ENCODE measurements around the gene ALDH3A1. TPM values are rescaled to one million over a fixed set of nuclear protein-coding genes. Genes with fewer than 3 reads are reported as not detected.

ALDH3A1 gene
- polyA plus RNA-seq, 3 donors = 0.92 to 1.7 (median 1.2) TPM

- peak; percentile 79 to 93 (median 85) for DNase-seq (ENCODE audit: extremely low read depth in 1 of 11, low read depth in 9 of 11, low spot score in 4 of 11)
These were observed 3.0 kb downstream of the ALDH3A1 start for GRCh38 chr17:19744922-19745757.

DNA sequence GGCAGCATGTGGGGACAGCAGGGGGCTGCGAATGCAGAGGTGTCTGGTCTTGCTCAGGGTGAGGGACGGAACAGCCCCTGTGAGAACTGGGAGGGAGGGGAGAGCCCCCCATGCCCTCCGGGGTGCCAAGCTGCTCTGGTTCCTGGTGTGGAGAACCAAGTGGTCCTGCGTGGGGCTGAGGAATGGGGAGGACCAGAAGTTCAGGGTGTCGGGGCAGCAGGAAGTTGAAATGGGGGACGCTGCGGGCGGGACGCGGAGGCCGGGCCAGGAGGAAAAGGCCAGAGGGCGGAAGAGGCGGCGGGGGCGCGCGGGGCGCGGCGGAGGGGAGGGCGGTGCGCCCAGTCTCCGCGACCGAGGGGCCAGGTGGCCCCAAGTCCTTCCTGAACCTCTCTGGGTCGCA, 3.6 kb downstream of the ALDH3A1 start:
- no peak for DNase-seq (ENCODE audit: extremely low read depth in 1 of 11, low read depth in 9 of 11, low spot score in 4 of 11)

GRCh38 chr17:19743101-19744100, 4.7 kb downstream of the ALDH3A1 start:
- no peak for DNase-seq (ENCODE audit: extremely low read depth in 1 of 11, low read depth in 9 of 11, low spot score in 4 of 11)

DNA sequence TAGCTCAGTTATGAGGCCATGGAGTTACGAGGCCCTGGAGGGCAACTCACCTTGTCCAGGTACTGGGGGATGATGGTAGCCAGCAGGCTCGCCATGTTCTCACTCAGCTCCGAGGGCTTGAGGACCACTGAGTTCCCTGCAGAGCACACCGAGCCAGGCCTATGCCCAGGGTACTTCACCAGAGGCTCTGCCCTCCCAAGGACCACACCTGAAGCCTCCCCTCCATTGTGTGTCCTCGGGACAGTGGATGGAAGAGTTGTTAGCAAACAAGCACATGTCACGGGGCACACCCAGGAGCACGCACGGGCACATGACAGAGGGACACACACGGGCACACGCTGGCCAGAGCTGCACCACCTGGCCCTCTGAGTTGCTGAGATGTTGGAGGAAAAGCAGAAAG, 5.6 kb downstream of the ALDH3A1 start:
- DNase-seq (ENCODE audit: extremely low read depth in 1 of 11, low read depth in 9 of 11, low spot score in 4 of 11) = no peak

- DNase-seq (ENCODE audit: extremely low read depth in 1 of 11, low read depth in 9 of 11, low spot score in 4 of 11) = no peak
These were observed 6.2 kb downstream of the ALDH3A1 start for GRCh38 chr17:19741832-19742457.

GRCh38 chr17:19740933-19741332, 7.2 kb downstream of the ALDH3A1 start:
- DNase-seq (ENCODE audit: extremely low read depth in 1 of 11, low read depth in 9 of 11, low spot score in 4 of 11) = no peak

- no peak for DNase-seq (ENCODE audit: extremely low read depth in 1 of 11, low read depth in 9 of 11, low spot score in 4 of 11)
These were observed 8.6 kb downstream of the ALDH3A1 start for GRCh38 chr17:19739241-19740201.

DNA sequence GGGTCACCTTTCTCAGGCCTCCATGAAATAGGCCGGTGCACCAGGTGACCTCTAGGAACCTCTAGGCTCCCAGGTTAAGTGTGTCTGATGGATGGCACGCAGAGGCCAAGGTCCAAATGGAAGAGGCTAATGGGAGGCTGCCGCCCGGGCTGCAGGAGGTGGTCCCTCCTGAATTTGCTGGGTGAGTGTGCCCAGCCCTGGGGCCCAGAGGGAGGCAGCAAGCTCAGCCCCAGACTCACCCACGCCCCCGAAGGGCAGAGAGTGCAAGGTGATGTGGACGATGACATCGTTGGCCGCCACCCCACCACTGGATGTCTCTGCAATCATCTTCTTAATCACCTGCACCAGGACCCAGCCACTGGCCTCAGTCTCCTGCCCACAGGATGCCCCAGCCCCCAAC, 9.3 kb downstream of the ALDH3A1 start:
- DNase-seq (ENCODE audit: extremely low read depth in 1 of 11, low read depth in 9 of 11, low spot score in 4 of 11) = no peak

DNA sequence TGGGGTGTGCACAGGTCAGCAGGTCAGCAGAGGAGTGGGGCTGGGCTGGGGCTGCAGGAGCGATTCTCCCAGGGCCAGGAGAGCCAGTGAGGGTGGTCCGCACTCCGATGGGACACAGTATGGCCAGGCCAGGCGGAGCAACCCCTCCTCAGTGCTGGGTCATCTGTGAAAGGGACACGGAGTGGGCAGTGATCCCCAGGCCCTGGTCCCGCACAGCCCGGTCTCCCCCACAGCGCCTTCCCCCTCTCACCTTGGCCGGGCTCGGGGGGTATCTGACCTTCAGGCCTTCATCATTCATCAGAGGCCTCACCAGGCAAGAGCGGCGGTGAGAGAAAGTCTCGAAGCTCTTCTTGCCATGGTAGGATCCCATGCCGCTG, 10.0 kb downstream of the ALDH3A1 start:
- DNase-seq (ENCODE audit: extremely low read depth in 1 of 11, low read depth in 9 of 11, low spot score in 4 of 11) = no peak

DNA sequence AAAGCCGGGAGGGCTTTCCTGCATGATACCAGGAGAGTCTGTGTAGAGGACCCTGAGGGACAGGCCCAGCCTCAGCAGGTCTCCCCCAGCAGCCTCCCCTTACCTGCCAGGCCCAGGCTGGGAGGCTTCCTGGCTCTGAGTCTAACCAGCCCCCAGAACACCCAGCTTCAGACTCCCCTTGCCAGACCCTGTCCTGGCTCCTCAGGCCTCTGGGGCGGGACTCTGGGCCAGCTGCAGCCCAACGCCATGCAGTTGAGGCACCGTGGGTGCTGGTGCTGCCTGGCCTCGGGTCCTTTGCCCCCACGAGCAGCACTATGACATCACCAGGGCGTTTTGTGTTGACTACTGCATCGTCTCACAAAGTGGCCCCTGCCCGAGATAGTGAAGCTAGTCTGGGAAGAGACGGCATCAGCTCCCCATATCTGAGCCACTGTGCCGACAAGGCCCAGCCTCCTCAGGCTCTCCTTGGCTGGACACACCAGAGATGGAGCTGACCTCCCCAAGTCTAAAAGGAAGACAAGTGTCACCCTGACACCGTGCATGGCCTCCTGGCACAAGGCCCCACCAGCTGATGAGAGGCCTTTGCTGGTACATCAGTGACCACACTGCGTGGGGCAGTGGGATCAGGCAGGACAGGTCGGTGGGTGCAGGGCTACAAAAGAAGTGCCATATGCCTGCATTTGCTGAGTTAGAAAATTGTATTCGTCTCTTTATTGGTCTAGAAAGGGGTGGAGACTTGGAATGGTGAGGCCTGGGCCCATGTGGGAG, 10.6 kb downstream of the ALDH3A1 start:
- no peak for DNase-seq (ENCODE audit: extremely low read depth in 1 of 11, low read depth in 9 of 11, low spot score in 4 of 11)

- no peak for DNase-seq (ENCODE audit: extremely low read depth in 1 of 11, low read depth in 9 of 11, low spot score in 4 of 11)
These were observed 12.0 kb downstream of the ALDH3A1 start for GRCh38 chr17:19736071-19736470.

DNA sequence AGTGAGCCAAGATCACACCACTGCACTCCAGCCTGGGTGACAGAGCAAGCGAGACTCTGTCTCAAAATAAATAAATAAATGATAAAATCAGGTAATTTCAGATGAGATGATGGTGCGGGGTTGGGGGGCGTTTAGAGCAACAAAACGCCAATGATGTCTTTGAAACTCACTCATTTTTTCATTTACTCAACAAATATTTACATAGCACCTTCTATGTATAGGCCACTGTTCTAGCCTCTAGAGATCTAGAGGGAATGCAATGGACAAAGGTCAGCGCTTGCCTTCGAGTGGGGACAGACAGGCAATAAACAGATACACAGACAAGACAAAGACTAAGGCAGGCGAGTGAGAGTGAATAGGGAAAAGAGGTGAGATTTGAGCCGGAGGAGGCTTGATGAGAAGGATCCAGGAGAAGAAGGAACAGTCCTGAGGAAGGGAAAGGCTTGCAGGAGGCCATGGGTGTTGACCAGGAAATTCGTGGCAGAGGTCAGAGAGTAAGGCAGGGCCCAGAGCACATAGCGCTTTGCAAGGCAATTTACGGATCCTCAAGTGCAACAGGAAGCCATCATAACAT, 14.1 kb downstream of the ALDH3A1 start:
- DNase-seq (ENCODE audit: extremely low read depth in 1 of 11, low read depth in 9 of 11, low spot score in 4 of 11) = no peak

GRCh38 chr17:19731626-19732025, 16.5 kb downstream of the ALDH3A1 start:
- no peak for DNase-seq (ENCODE audit: extremely low read depth in 1 of 11, low read depth in 9 of 11, low spot score in 4 of 11)

DNA sequence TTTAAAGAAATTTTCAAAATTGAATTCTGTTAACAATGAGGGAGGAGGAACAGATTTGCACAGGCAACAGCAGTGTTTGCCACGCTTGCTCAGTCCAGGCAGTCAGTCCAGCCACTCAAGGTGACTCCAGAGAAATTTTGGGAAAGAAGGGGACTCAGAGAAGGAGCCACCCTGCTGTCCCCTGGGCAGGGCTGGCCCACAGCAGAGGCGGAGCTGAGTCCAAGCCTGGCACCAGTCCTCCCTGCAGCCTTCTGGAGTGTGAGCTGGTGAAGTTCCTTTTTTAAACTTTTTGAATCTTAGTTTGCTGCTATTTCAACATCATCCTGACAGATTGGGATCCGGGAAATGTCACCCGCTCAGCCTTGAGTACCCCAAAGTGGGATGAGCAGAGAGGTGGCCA, 17.3 kb downstream of the ALDH3A1 start:
- no peak for DNase-seq (ENCODE audit: extremely low read depth in 1 of 11, low read depth in 9 of 11, low spot score in 4 of 11)

GRCh38 chr17:19729900-19730299, 18.2 kb downstream of the ALDH3A1 start:
- DNase-seq (ENCODE audit: extremely low read depth in 1 of 11, low read depth in 9 of 11, low spot score in 4 of 11) = no peak

GRCh38 chr17:19728084-19728495, 20.0 kb downstream of the ALDH3A1 start:
- DNase-seq (ENCODE audit: extremely low read depth in 1 of 11, low read depth in 9 of 11, low spot score in 4 of 11) = no peak

DNA sequence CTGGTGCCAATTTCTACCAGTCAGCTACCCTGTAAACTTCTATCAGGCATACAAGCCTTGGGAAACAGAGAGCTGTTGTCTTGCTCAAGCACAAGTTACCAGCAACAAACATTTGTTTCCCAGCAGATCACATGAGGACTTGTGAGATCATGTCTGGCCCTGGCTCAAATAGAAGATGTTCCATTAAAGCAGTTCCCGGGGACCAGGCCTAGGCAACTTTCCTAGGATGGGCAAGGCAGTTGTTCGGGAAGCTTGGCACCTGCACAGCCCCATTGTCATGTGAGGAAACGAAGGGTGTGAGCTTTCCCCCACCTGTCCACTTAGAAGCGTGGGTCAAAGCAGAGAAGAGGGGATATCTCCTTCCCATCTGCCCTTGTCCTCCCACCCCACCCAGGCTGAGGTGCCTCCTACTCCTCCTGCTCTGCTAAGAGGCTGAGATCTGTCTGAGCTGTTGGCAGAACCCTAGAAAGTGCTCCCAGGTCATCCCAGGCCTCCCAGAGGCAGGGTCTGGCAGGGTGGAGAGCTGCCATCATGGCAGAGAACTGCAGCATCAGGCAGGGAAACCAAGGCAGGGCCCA, 20.5 kb downstream of the ALDH3A1 start:
- DNase-seq (ENCODE audit: extremely low read depth in 1 of 11, low read depth in 9 of 11, low spot score in 4 of 11) = no peak

Data from renal cortex interstitium (tissue), 11 donors.